HG03280 (cell line): ENCODE results near the gene LRIT2.

Experiments
- ATAC-seq: cut with Tn5 transposase; IDR thresholded peaks from one replicate; pipeline ENCODE4 v1.9.1; 2021; ENCODE audit warnings: mild to moderate bottlenecking, moderate library complexity; ENCODE audit not compliant: unreplicated experiment

LRIT2 gene

GRCh38 chr10:84211566-84211965, 13.8 kb downstream of the LRIT2 start:
- no peak for ATAC-seq

DNA sequence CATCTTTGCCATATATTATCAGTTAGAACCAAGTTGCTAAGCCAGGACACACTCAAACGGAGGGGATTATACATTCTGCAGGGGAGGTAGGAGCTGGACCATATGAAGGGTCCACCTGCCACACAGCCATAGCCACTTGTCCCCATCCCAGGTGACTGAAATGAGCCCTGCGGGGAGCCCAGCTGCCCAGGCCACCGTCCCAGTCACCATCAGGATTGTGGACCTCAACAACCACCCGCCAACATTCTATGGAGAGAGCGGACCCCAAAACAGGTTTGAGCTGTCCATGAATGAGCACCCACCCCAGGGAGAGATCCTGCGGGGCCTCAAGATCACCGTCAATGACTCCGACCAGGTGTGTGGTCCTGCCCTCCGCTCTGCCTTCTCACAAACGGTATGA, 17.3 kb downstream of the LRIT2 start:
- no peak for ATAC-seq

DNA sequence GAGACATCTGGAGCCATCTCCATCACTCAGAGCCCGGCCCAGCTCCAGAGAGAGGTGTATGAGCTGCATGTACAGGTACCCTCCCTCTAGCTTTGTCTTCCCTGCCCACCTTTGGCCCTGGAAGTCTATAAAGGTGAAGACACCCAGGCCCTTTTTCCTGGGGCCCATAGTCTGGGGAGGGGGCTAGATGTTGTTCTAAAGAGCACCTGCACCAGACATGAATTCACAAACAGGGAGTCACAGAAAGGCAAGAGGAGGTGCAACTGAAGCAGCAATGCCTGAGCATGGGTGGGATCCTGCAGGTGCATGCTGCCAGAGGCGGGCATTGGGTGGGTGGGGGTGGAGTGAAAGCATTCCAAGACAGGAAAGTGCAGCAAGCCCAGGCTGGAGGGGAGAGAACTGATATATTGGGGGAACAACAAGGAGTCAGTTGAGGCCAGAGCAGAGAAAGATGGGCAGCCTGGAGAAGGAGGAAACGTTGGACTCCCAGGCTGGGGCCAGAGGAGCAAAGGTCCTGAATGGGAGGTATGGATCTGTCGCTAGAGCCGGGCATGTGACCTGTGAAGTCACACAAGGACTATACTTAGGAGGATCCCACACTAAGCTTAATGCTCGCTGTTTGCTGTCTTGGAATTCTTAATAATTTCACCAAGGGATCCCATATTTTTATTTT, 19.4 kb downstream of the LRIT2 start:
- no peak for ATAC-seq

DNA sequence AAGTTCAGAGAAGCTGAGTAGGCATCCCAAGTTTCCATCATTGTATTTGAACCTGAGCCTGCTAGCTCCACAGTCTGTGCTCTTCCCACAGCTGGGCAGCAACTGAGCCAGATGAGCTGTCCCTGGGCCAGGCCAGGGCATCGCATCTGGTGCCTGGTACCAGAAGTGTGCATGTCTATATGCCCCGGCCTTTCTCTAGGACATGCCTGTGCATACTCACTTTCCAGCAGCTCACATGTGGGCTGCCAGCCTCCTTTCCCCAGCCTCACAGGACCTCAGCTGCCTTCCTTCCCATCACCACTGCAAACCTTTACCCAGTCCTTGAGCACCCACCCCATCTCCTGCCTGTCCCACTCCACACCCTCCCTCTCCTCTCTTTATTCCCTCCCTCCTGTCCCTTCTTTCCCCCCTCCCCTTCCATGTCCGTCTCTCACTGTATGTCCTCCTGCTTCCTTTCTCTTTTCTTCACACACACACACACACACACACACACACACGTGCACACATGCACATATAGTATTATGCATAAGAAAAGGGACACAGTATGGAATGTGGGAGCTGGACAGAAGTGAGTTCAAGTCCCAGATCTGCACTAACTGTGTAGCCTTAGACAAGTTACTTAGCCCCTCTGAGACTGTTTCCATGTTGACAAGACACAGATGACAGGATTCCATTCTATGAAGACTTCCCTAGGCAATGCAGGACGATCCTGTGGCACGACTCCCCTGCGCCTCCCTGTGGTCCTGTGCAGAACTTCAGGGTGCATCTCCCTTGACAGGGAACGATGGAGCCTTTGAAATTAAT, 20.1 kb downstream of the LRIT2 start:
- peak; percentile 73 for ATAC-seq

DNA sequence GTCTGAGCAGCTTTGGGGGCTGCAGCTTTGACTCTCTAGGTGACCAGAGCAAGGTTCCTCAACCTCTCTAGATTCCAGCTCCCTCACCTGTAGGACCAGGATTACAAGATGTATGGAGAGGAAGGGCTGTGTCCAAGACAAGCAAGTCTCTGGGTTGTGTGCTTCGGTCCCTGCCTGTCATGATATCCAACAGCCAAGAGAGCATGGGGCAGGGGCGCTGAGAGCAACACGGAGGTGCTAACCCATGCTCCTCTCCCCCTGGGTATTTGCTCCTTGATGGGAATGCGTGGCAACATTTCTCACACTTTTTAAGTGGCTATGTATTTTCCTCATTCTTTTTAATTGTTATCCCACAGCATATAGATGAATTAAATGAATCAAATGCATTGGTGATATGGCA, 20.7 kb downstream of the LRIT2 start:
- ATAC-seq: no peak

DNA sequence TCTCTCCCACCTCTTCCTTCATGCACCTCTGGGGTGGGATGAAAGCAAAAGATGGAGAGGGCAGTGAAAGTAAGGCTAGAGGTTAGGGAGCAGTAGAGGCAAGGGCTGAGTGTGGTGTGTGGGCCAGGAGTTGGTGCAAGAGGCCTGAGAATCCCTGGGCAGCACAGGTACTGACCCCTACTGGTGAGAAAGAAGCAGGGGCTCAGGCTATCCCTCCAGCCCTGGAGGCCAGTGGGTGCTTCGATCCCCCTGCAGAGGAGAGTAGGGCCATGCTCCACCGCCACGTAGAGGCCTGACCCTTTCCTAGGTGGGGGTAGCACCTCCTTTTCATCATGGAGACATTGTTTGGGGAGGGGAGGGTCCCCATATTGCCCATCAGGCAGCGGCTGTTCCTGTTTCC, 21.2 kb downstream of the LRIT2 start:
- ATAC-seq: peak; percentile 44

GRCh38 chr10:84202349-84202748, 23.0 kb downstream of the LRIT2 start:
- ATAC-seq: no peak

DNA sequence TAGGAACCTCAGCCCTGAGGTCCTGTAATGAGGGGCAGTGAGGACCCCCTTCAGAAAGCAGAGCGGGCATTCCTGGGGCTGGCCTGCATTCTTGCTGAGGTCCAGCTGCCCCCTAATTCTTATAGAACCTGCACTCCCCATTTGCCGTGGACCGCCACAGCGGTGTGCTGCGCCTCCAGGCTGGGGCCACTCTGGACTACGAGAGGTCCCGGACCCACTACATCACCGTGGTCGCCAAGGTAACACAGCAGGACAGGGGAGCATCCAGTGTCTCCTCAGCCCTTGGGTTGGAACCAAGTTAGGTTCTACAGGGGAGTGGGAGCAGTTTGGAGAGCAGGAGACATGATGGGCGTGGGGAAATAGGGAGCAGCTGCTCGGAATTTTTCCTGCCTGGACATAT, 23.7 kb downstream of the LRIT2 start:
- ATAC-seq: no peak

GRCh38 chr10:84201244-84201606, 24.1 kb downstream of the LRIT2 start:
- no peak for ATAC-seq

DNA sequence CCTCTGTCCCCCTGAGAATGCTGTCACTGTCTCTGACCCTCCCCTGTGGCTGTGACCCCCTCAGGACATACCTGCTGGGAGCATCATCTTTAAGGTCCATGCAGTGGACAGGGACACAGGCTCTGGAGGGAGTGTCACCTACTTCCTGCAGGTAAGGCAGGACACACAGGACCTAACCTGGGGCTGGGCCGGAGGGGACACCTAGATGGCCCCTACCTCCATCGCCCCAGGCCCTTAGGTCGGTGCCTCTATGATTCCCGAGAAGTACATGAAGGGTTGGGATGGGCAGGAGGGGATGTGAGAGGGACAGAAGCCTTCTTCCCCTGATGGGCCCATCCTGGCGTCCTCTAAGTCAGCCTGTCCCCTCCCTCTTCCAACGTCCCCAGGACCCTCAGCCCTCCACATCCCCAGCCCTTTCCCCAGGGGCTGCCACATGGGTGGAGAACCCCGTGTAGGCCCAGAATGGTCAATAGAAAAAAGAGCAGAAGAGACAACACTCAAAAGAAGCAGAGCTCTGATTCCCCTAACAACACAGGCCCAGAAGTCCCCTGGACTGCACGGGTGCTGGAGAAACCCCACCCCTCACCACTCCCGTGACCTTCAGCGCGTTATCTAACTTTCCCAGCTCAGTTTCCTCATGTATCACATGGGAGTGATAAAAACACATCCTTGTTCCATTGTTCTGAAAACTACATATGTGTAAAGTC, 24.7 kb downstream of the LRIT2 start:
- ATAC-seq: no peak

DNA sequence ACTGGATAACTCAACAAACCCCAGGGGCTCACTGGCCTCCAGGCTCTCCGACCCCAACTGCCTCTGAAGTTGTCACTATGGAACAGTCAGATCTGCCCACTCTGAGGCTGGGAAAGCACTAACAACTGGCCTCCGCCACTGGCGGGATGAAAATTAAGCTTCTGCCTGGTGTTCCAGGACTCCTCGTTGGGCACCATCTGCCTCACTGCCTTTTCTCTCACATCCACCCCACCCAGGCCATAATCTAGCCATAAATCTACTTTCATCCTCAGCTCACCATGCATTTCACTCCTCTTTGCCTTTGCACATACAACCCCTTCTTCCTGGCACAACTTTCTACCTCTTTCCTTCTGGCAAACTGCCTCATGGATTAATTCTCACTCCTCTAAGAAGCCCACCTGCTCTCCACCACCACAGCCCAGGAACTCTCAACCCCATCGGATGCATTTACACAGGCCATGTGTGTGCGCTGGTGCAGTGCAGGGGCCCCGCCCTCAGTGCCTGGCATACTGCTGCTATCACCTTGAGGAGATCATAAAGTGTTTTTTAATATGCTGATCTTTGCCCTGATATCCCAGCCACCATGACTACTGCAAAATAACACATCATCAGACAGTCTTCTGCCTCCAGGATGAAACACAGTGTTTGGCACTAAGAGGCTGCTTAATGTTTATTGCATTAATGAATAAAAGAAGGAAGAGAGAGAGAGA, 27.0 kb downstream of the LRIT2 start:
- ATAC-seq: no peak

GRCh38 chr10:84197643-84198042, 27.7 kb downstream of the LRIT2 start:
- no peak for ATAC-seq

DNA sequence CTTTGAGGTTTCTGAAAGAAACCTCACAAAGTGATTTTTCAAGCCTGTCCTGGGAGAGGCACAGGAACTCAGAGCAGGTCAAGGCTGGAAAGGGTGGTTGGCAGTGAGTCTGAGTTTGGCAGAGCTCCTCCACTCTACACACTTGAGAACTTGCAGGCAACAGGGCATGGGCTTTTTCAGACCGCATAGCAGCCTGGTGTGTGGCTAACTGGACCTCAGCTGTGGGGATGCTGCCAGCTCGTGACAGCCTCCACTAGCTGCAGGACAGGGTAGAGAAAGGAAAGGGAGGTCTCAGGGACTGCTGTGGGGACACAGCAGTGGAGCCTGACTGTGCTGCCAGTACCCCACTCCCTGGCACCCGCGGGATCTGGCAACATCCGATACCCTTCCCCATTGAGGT, 28.4 kb downstream of the LRIT2 start:
- ATAC-seq: no peak

DNA sequence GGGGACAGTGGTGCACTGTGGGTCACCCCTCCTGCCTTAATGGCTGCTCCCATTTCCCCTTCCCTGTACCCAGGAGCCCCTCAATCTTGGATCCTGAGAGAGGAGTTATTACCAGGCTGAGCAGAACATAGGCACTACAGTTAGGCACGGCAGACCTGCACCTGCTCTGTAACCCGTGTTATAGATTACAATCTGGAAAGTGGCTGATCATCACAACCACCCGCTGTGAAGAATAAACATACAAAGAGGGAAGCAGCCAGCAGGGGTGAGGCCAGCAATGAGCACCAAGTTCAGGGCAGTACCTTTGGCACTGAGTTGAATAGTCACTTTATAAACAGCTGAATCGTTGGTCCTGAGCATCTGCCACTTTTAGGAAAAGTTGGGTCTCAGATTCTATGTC, 29.3 kb downstream of the LRIT2 start:
- no peak for ATAC-seq

DNA sequence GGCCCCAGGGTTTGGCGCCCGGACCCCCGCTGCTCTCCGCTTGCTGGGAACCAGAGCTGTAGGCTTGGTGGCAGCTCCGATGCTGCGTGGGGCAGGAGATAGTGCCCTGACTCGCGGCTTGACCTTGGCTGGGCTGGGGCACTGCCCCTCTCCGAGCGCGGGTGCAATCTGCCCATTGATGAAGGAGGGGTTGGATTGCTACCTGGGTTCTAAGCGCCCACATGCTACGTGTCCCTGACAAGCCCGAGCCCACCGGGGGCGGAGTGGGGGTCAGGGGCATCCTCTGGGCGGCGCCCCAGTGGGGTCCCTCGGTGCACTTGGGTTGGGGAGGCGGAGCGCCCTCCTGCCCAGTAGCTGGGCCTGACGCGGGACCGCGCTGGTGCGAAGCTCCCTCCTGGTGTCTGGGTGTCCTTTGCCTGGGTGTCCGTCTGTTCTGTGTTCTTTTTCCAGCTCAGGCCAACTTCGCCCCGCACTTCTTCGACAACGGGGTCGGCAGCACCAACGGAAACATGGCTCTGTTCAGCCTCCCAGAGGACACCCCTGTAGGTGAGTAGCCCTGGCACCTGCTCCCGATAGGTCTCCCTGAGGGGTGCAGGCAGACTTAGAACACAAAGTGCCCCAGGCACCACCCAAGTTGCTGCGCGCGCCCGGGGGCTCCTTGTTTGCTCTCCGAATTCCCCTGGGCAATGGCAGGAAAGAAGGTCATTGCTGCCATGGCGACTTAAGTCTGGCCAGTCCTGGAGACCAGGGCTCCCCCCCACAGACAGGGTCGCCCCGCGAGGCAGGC, 30.1 kb downstream of the LRIT2 start:
- no peak for ATAC-seq

DNA sequence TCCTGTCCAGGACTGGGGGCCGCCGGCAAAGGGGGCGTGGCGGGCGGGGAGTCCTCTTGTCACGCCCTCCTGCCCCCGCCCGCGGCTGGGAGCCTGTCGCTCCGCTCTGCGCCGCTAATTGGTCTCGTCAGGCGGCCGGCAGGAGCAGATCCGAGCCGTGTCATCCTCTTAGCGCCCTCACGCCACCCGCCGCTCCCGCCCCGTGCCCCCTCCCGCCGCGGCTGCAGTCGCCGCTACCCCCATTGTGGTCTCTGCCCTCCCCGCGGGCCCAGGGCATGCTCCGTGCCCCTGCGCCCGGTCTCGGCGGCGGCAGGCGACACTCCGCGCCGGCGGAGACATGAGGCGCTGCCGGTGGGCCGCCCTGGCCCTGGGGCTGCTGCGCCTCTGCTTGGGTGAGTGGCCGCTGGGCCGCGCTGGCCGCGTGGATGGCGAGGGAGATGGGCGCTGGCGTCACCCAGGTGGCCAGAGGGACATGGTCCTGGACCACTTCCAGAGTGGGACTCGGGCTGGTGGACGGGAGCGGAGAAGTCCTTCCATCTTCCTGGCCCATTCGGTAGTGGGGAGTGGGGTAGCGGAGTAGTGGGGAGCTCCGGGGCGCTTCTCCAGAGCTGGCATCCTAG, 30.8 kb downstream of the LRIT2 start, which contains the start of gene CDHR1:
CDHR1 (plus strand) TSS at position 114 of the 620 bp plus-strand sequence; CDS start at position 338, 224 bp downstream.
- ATAC-seq: peak; percentile 71

DNA sequence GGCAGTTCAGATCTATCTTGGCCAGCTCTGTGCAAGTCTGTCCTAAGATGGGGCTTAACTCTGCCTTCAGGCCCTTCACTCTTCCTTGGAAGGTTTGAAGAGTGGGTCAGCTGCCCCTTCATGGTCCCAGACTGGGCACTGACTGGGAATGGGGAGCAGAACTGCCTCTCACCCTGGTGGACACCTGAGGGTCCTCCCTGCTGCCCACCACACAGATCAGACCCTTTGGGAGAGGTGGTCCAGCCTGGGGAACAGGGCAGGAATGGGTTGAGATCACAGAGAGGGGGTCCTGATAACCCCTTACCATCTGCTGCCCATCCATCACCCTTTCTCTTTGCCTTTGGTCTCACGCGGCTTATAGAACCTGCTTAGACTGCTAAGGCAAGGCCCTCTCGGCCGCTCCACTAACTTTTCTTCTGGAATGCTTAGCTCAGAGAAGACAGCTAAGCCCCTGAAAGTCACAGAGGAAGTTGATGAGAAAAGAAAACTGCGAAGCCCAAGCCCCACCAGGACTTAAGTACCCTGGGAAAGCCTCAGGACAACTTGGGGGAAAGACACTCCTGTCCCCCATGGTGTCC, 31.4 kb downstream of the LRIT2 start:
- ATAC-seq: no peak

- no peak for ATAC-seq
Observed at GRCh38 chr10:84193327-84193726, 32.0 kb downstream of the LRIT2 start.

GRCh38 chr10:84191106-84191505, 34.2 kb downstream of the LRIT2 start:
- no peak for ATAC-seq

- ATAC-seq: no peak
Observed at GRCh38 chr10:84190621-84191020, 34.7 kb downstream of the LRIT2 start.
